K562 (cell line): ENCODE measurements around the gene CHRNB1. TPM values are rescaled to one million over a fixed set of nuclear protein-coding genes. Genes with fewer than 3 reads are reported as not detected.

ENCODE experiments used
- ATAC-seq: fragments of 200-7000 bp; cut with Tn5 transposase; 3 replicates; pipeline ENCODE4 v1.9.1; 2020; ENCODE audit warnings: moderate library complexity
- BruUV-seq: library from RNA; stranded (reverse); fragments of 400-500 nt; replicated peaks from 2 replicates; lab custom pipeline; 2021; lab: Mats Ljungman, UMichigan
- CTCF ChIA-PET: fragments of 300-600 bp; formaldehyde crosslinking; extraction: SDS; loops from one replicate; lab custom pipeline; 2021; ENCODE audit warnings: low intra/inter-chr PET ratio; lab: Yijun Ruan, JAX
- POLR2A ChIA-PET: fragments of 300-600, 350-650 bp; sonication (Branson Sonifier 250); formaldehyde crosslinking; extraction: SDS; loops from one replicate; lab custom pipeline; 2021; ENCODE audit warnings: antibody characterized with exemption, inconsistent platforms; lab: Yijun Ruan, JAX
- DNase-seq, 4 experiments: peaks; one replicate each; pipeline versions ENCODE4 v3.0.0 to v3.0.0-alpha.2; 2011 to 2018; ENCODE audit warnings: low spot score in 3 of 4, mixed read lengths in 3 of 4; ENCODE audit errors: extremely low read depth in 1 of 4
- FAIRE-seq: peaks from 2 replicates; lab custom pipeline; 2011; peaks lifted over from hg19 to GRCh38; lab: Jason Lieb, UNC
- H2AFZ ChIP-seq: 2 replicates; pipeline ENCODE4 v1.6.0; 2011; ENCODE audit warnings: low read depth, low read length, control low read depth, inconsistent platforms
- H3K27ac ChIP-seq: fragments of 200-600 bp; 3 replicates; pipeline ENCODE4 v1.8.0; 2011; ENCODE audit warnings: low read depth, mild to moderate bottlenecking, control low read depth, inconsistent platforms, low read length, moderate library complexity, mixed read lengths; ENCODE audit errors: extremely low read depth
- H3K27me3 ChIP-seq, 2 experiments: fragments of 300-600 bp in 1 of 2; 2 replicates in 1 of 2; 3 replicates in 1 of 2; pipeline versions ENCODE4 v1.6.0 to v1.8.0; 2011; ENCODE audit warnings: inconsistent platforms in 2 of 2, low read length in 2 of 2, mild to moderate bottlenecking in 1 of 2, mixed read lengths in 1 of 2, moderate library complexity in 1 of 2; ENCODE audit not compliant: control insufficient read depth in 2 of 2, insufficient read depth in 2 of 2
- H3K36me3 ChIP-seq: fragments of 300-600 bp; 3 replicates; pipeline ENCODE4 v1.8.0; 2011; ENCODE audit warnings: mild to moderate bottlenecking, low read length, inconsistent platforms; ENCODE audit not compliant: control insufficient read depth, insufficient read depth
- H3K4me1 ChIP-seq, 2 experiments: fragments of 200-600 bp in 1 of 2; replicated peaks in 1 of 2; 2 replicates in 1 of 2; 3 replicates in 1 of 2; pipeline versions ENCODE4 v1.5.1 to v1.8.0; 2011; ENCODE audit warnings: inconsistent platforms in 2 of 2, low read length in 2 of 2, mild to moderate bottlenecking in 1 of 2, mixed read lengths in 1 of 2, moderate library complexity in 1 of 2; ENCODE audit not compliant: control insufficient read depth in 2 of 2, insufficient read depth in 2 of 2
- H3K4me2 ChIP-seq: 2 replicates; pipeline ENCODE4 v1.6.1; 2011; ENCODE audit warnings: low read length, control low read depth, inconsistent platforms, mixed read lengths; ENCODE audit not compliant: insufficient read depth
- H3K4me3 ChIP-seq: fragments of 200-600 bp; sonication (generic), shearing (Covaris generic); 2 replicates; pipeline ENCODE4 v1.5.1; 2016; ENCODE audit warnings: control low read depth, inconsistent platforms
- H3K79me2 ChIP-seq: fragments of 200-600 bp; 3 replicates; pipeline ENCODE4 v1.8.0; 2011; ENCODE audit warnings: low read length, inconsistent platforms; ENCODE audit not compliant: control insufficient read depth, insufficient read depth
- H3K9ac ChIP-seq, 2 experiments: 2 replicates each; pipeline versions ENCODE4 v1.6.0 to v1.6.1; 2011; ENCODE audit warnings: low read depth in 2 of 2, low read length in 2 of 2, control low read depth in 1 of 2, inconsistent platforms in 1 of 2, mild to moderate bottlenecking in 1 of 2, mixed read lengths in 1 of 2; ENCODE audit not compliant: insufficient read depth in 1 of 2
- H3K9me1 ChIP-seq: one replicate; pipeline ENCODE4 v1.6.0; 2011; ENCODE audit warnings: inconsistent platforms, mild to moderate bottlenecking, low read length, moderate library complexity; ENCODE audit not compliant: control insufficient read depth, insufficient read depth
- H3K9me3 ChIP-seq: replicated peaks from 2 replicates; pipeline ENCODE4 v1.5.1; 2011; ENCODE audit warnings: low read depth, low read length, inconsistent platforms; ENCODE audit not compliant: control insufficient read depth, insufficient read depth
- H4K20me1 ChIP-seq: replicated peaks from 2 replicates; pipeline ENCODE4 v1.6.1; 2011; ENCODE audit warnings: low read length, inconsistent platforms, mixed read lengths; ENCODE audit not compliant: control insufficient read depth, insufficient read depth
- whole genome bisulfite sequencing: fragments of 100-300 bp; shearing (Covaris generic); methylation state at CpG from one replicate; pipeline ENCODE4 v1.1.6; 2016; ENCODE audit warnings: low coverage, mixed read lengths; ENCODE audit not compliant: insufficient coverage; ENCODE audit errors: missing lambda C conversion rate; 5-methylcytosine and 5-hydroxymethylcytosine counted together
- in situ Hi-C: fragments of 300-500 bp; cut with MboI; formaldehyde crosslinking; loops from 4 replicates; pipeline ENCODE4 v1.15.0; 2018; ENCODE audit warnings: inconsistent platforms, mixed read lengths
- intact Hi-C: fragments of 100-400 bp; cut with micrococcal nuclease; formaldehyde crosslinking; loops from 2 replicates; pipeline ENCODE4 v1.14.2; 2022
- polyA plus RNA-seq, 8 experiments: library from polyadenylated mRNA; depleted of rRNA in 4 of 8; stranded (reverse) in 5 of 8; unstranded in 3 of 8; fragments of >200 nt; fragmentation: Nextera tagmentation in 2 of 8; fragmentation: Illumina TruSeq in 1 of 8; extraction: Ambion mirVana in 2 of 8; extraction: Trizol in 1 of 8; gene quantifications; 2 replicates each; pipeline versions ENCODE4 v1.2.1 to v1.2.3, GENCODE V29; 2011 to 2014; ENCODE audit warnings: inconsistent platforms in 1 of 8, missing spikeins in 1 of 8
- total RNA-seq, 7 experiments: library from RNA; depleted of rRNA in 6 of 7; stranded (reverse); fragments of >200 nt in 6 of 7; fragmentation: Illumina TruSeq in 2 of 7; extraction: Trizol in 2 of 7; gene quantifications; 2 replicates each; pipeline versions ENCODE4 v1.2.1 to v1.2.3, GENCODE V29; 2011 to 2021; ENCODE audit warnings: low replicate concordance in 1 of 7
- TF ChIP-seq, protein P1 (sequence below): sonication (generic); formaldehyde crosslinking; IDR thresholded peaks from 2 replicates; pipeline ENCODE4 v1.8.1; 2023; ENCODE audit warnings: missing genetic modification reagents, mild to moderate bottlenecking, borderline replicate concordance

CHRNB1 gene
- total and polyA plus RNA-seq, 9 of the 15 experiments (the other 6 are each of a cell fraction or from before 2014, with no cell fraction given), result 4.7 to 12.3 (median 6.8) TPM

DNA sequence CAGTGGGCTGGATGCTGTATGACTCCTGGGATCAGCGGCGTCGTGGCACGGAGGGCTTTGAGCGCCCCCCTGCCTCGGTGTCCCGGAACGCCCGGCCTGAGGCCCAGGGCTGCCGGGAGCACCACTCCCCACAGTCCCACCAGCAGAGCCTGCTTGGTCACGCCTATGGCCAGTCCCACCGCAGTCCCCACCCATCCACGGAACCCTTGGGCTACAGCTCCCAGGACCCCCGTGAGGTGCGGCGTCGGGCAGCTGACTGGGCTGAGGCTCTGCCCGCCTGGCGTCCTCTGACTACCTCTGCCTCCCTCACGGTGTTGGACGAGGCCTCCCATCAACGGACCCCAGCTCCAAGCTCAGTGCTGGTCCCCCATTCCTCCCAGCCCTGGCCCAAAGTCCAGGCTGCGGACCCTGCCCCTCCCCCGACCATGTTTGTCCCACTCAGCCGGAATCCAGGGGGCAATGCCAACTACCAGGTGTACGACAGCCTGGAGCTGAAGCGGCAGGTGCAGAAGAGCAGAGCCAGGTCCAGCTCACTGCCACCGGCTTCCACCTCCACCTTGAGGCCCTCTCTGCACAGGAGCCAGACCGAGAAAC is 17.9 kb upstream of the CHRNB1 start:
- no peaks in the 10 kb centered on the region for H4K20me1 ChIP-seq
- TF ChIP-seq, protein P1, sequence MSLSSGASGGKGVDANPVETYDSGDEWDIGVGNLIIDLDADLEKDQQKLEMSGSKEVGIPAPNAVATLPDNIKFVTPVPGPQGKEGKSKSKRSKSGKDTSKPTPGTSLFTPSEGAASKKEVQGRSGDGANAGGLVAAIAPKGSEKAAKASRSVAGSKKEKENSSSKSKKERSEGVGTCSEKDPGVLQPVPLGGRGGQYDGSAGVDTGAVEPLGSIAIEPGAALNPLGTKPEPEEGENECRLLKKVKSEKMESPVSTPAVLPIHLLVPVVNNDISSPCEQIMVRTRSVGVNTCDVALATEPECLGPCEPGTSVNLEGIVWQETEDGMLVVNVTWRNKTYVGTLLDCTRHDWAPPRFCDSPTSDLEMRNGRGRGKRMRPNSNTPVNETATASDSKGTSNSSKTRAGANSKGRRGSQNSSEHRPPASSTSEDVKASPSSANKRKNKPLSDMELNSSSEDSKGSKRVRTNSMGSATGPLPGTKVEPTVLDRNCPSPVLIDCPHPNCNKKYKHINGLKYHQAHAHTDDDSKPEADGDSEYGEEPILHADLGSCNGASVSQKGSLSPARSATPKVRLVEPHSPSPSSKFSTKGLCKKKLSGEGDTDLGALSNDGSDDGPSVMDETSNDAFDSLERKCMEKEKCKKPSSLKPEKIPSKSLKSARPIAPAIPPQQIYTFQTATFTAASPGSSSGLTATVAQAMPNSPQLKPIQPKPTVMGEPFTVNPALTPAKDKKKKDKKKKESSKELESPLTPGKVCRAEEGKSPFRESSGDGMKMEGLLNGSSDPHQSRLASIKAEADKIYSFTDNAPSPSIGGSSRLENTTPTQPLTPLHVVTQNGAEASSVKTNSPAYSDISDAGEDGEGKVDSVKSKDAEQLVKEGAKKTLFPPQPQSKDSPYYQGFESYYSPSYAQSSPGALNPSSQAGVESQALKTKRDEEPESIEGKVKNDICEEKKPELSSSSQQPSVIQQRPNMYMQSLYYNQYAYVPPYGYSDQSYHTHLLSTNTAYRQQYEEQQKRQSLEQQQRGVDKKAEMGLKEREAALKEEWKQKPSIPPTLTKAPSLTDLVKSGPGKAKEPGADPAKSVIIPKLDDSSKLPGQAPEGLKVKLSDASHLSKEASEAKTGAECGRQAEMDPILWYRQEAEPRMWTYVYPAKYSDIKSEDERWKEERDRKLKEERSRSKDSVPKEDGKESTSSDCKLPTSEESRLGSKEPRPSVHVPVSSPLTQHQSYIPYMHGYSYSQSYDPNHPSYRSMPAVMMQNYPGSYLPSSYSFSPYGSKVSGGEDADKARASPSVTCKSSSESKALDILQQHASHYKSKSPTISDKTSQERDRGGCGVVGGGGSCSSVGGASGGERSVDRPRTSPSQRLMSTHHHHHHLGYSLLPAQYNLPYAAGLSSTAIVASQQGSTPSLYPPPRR (CRISPR knock-in tag), result no peak
- ATAC-seq (no peak), DNase-seq (no peak), FAIRE-seq (no peak)
- H3K4me3 ChIP-seq, result no peak overlapping the region
- H3K4me2 ChIP-seq, result no peak overlapping the region
- in situ Hi-C loops (no loop called here), intact Hi-C loops (no loop called here)
- H2AFZ ChIP-seq, result no peak overlapping the region
- no peaks in the 10 kb centered on the region for H3K36me3 ChIP-seq
- 64% methylated on average over 23 of the region's 29 CpGs for WGBS
- no peaks in the 10 kb centered on the region for H3K9me3 ChIP-seq
- no peak overlapping the region for H3K27ac ChIP-seq
- ChIA-PET POLR2A (no interaction called here), CTCF (no interaction called here)
- no peaks in the 10 kb centered on the region for H3K79me2 ChIP-seq
- no peaks in the 10 kb centered on the region for H3K9me1 ChIP-seq
- no peaks in the 10 kb centered on the region for H3K27me3 ChIP-seq
- no TSS peak for BruUV-seq
- no peak overlapping the region; a peak in 1 of 4 replicates for H3K9ac ChIP-seq
- peaks cover 0 to 14% of the 10 kb centered on the region in 2 experiments; a peak in 2 of 5 replicates for H3K4me1 ChIP-seq
